T-helper 2 cell treated with Interferon-gamma antibody and Interleukin-4, amounts not matched to agents 100 ng/mL and 5 ng/mL, for 36 hours (primary cell): ENCODE results near the gene DLG2. TPM values are rescaled to one million over a fixed set of nuclear protein-coding genes. Genes with fewer than 3 reads are reported as not detected.
"Not testable (repeated sequence)": the region's sequence is repeated elsewhere in the genome, so short reads cannot be mapped to it uniquely, and the experiment has no call there.

Experiments used
- intact Hi-C: fragments of 100-400 bp; cut with micrococcal nuclease; formaldehyde crosslinking; loops from one replicate; pipeline ENCODE4 v1.15.1; 2023
- total RNA-seq: library from RNA; stranded (reverse); gene quantifications from 2 replicates; pipeline ENCODE4 v1.2.3, GENCODE V29; 2022

DLG2 gene
- total RNA-seq, 1 donor from 2014 or later: 1.0 TPM

DNA sequence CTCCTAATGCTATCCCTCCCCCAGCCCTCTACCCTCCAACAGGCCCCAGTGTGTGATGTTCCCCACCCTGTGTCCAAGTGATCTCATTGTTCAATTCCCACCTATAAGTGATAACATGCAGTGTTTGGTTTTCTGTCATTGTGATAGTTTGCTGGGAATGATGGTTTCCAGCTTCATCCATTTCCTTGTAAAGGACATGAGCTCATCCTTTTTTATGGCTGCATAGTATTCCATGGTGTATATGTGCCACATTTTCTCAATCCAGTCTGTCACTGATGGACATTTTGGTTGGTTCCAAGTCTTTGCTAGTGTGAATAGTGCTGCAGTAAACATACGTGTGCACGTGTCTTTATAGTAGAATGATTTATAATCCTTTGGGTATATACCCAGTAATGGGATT lies 277.6 kb downstream of the DLG2 start:
- intact Hi-C loops: not testable (repeated sequence)

- intact Hi-C loops: no loop called here
These were observed 278.2 kb downstream of the DLG2 start for GRCh38 chr11:85348945-85349344.

DNA sequence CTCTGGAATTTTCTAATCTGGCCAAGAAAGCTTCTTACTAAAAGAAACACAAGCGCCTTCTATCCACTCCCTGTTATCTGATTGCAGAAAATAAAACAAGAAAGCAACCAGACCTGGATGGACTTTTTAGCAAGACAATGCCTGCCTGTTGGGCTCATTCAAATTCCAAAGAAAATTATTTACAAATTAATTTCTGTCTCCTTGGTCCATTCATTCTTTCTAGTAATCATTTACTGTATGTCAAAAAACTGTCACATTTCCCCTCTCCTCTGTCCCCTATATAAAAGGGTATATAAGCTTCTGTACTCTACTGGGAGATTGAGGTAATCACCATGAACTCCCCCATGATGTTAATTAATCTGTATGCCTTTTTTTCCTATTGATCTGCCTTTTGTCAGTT lies 279.9 kb downstream of the DLG2 start:
- intact Hi-C loops: no loop called here

DNA sequence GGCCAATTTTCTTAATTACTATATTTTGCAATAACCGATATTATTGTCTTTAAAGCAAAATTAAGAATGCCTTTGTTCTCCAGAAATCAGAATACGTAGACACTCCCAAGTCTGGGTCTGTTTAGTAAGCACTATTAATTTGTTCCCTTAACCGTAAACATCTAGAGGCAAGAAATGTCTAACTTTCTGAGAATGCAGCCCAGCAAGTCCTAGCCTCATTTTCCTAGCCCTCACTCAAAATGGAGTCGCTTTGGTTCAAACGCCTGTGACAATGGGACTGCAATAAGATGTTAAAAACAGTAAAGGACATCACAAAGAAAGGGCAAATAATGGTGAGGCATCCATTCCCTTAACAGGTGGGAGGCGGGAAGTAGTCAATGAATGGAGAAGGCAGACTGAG lies 280.7 kb downstream of the DLG2 start:
- intact Hi-C loops: no loop called here

DNA sequence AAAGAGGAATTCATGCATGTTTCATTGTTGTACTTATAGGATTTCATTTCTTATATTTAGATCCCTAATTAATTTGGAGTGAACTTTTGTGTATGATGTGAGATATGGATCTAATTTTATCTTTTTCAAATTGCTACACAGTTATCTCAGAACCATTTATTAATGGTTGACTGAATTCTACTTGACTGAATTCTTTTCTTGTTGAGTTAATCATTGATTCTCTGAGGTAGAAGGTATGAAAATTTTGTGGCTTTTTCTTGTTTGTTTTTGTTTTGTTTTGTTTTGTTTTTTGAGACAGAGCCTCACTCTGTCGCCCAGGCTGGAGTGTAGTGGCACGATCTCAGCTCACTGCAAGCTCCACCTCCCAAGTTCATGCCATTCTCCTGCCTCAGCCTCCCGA lies 286.3 kb downstream of the DLG2 start:
- intact Hi-C loops: not testable (repeated sequence)

GRCh38 chr11:85318573-85318972 lies 308.6 kb downstream of the DLG2 start:
- intact Hi-C loops: no loop called here

GRCh38 chr11:85316967-85317366 lies 310.2 kb downstream of the DLG2 start:
- intact Hi-C loops: no loop called here

GRCh38 chr11:85313741-85314140 lies 313.4 kb downstream of the DLG2 start:
- intact Hi-C loops: no loop called here

- intact Hi-C loops: no loop called here
These were observed 316.7 kb downstream of the DLG2 start for GRCh38 chr11:85310479-85310878.

DNA sequence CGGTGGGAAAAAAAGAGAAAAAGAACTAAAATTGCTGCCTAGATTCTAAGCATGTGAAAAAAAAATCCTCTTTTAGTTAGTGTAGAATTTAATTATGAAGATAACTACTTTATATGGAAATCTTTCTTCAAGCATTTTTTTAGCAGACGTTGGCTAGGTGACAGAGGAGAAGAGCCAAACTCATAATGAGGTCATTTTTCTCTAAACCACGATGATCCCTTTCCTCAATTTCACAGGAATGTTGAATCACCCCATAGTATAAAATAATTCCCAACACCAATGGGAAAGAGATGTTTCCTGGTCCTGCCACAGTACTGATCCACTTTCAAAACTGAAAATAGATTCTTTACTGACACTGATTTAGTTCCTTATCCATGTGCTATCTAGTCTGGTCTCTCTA lies 319.8 kb downstream of the DLG2 start:
- intact Hi-C loops: no loop called here

- intact Hi-C loops: no loop called here
These were observed 325.1 kb downstream of the DLG2 start for GRCh38 chr11:85301895-85302678.

GRCh38 chr11:85299258-85299942 lies 327.7 kb downstream of the DLG2 start:
- intact Hi-C loops: no loop called here

DNA sequence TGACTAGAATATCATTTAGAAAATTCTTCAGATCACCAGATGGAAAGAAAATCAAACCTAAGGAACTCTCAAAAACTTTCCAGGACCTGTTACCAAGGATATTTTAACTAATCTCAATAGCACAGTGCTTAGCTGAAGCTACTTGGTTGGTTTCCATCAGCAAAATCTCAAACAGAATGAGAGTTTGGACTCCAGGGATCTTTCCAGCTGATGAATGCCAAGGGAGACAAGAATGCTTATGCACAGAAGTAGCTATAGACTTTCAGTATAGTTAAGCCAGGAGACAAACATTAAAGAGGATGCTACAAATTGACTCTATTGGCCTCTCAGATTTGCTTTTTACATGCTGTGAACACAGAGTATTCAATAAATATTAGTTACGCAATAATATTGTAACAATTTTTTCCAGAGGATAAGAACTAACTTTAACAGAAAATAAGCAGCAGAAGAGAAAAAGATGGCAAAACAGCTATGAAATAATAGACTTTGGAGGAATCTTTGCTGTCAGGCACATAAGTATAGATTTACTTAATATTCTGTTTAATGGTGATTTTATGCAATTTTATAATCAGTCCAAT lies 331.4 kb downstream of the DLG2 start:
- intact Hi-C loops: no loop called here

DNA sequence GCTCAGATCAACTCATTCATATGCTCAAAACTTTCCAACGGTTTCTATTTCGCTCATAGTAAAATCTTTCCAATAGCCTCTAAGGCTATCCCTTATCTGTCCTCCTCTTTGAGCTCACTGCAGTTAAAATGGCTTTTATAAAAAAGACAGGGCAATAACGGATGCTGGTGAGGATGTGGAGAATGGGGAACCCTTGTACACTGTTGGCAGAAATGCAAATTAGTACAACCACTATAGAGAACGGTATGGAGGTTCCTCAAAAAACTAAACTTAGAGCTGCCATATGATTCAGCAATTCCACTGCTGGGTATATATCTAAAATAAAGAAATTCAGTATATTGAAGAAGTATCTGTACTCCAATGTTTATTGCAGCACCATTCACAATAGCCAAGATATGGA lies 345.6 kb downstream of the DLG2 start:
- intact Hi-C loops: no loop called here

DNA sequence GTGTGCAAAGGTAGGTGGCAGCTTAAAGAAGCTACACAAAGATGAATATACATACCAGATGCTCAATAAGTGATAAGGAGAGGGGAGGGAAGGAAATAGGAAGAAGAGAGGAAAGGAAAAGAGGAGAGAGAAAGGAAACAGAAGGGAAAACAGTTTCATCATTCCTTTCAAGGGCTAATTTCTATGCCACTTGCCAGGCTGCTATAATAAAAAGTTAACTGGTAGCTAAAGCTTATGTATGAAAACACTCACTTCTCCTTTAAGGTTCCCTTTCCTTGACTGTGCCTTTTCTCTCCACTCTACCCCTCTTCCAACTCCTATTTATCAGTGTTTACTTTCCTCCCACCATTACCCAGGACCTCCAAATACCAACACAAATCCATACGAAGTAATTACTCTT lies 347.9 kb downstream of the DLG2 start:
- intact Hi-C loops: no loop called here

- intact Hi-C loops: no loop called here
These were observed 349.5 kb downstream of the DLG2 start for GRCh38 chr11:85277693-85278092.

GRCh38 chr11:85276332-85276731 lies 350.8 kb downstream of the DLG2 start:
- intact Hi-C loops: no loop called here

- intact Hi-C loops: loop anchor here (2.0 kb wide), 1 partner anchor 20 kb away; no protein-coding TSS in a partner anchor
These were observed 356.8 kb downstream of the DLG2 start for GRCh38 chr11:85270315-85270714.

DNA sequence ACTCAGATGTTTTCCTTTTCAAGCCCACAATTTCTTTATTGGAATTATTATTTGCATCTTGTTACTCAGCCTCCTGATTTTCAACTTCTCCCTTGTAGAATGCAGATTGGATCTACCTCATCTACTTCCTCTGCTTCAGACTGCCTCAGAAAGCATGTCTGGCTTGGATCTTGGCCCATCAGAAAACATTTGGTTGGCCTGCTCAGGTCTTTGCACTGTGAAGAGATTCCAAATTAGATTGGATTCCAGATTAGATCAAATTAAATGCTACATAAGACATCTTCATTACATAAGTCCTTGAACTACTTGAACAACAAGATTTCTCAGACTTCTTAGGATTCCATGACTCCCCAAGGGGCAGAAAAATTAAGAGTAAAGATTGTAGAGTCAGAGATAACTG lies 358.0 kb downstream of the DLG2 start:
- intact Hi-C loops: no loop called here

- intact Hi-C loops: no loop called here
These were observed 360.5 kb downstream of the DLG2 start for GRCh38 chr11:85266646-85267045.

DNA sequence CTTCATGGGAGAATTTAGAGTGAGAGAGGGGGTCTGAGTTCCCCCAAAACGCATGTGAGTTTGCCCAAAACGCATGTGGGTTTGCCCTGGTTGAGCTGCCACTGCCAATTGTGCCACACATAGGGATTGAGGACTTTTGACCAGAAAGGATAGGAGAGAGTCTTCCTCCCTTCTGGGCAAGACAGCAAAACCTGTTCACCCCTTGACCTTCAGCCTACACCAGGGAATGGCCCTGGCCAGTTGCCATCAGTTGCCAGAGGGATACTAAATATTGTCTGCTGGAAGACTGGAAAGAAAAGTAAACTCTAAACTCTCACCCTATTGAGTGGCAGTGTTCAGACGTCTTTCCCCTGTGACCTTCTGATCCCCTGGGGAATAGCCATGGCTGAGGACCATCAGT lies 363.8 kb downstream of the DLG2 start:
- intact Hi-C loops: no loop called here

- intact Hi-C loops: no loop called here
These were observed 369.3 kb downstream of the DLG2 start for GRCh38 chr11:85257837-85258236.

GRCh38 chr11:85256433-85256832 lies 370.7 kb downstream of the DLG2 start:
- intact Hi-C loops: no loop called here
